ENCODE results near the gene GIPR. TPM values are rescaled to one million over a fixed set of nuclear protein-coding genes. Genes with fewer than 3 reads are reported as not detected.
"Not testable (repeated sequence)": the region's sequence is repeated elsewhere in the genome, so short reads cannot be mapped to it uniquely, and the experiment has no call there.

The GIPR gene
- total RNA-seq (2022) (6.9 TPM in 2 replicates), Bru-seq, nascent RNA (percentile 44 among the genes with signal in this experiment), BruChase-seq, experiment 1, labeled RNA remaining after a 6-hour chase (percentile 44 among the genes with signal in this experiment), BruChase-seq, experiment 2, labeled RNA remaining after a 2-hour chase (percentile 42 among the genes with signal in this experiment)
- long read RNA-seq, partial matches to known transcripts: 2 of 5 reads
- long read RNA-seq, other reads (novel, unspliced or antisense): 3 of 5 reads

DNA sequence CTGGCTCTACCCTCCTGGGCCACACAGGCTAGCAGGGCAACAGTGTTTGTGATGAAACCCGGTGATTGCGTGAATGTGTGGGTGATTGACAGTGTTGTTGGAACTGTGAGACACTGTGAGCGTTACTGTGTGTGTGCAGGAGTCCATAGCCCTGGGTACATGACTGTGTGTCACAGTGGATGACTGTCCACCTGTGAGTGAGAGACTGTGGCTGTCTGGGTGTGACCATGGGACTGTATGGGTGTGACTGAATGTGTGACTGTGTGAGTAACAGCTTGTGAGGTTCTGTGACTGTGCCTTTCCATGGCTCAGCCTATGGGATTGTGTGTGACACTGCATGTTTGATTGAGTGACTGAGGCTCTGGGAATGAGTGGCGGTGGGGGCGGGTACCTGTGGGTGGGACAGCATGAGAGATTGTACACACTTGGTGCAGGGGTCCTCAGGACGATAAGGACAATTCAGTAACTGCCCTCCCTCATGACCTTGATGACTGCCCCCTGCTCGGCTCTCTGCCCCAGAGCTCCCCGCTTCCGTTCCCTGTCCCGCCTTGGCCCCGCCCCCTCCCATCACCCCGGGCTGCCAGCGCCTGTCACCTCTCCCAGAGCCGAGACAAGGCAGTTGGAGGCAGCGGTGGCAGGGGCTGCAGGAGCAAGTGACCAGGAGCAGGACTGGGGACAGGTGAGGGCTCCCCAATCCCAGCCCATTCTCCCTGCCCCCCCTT is at the start of gene GIPR:
GIPR (plus strand) TSS at position 602 of the 722 bp plus-strand sequence. CDS start 1,300 bp downstream, outside the sequence.
- peaks cover 24% of the 10 kb centered on the region for H3K27me3 Mint-ChIP-seq (ENCODE audit: unreplicated experiment)
- H3K27ac Mint-ChIP-seq (ENCODE audit: unreplicated experiment): peak within 1 kb of the TSS; percentile 41
- no TSS peak for BruUV-seq (replicated peaks)
- no peaks in the 10 kb centered on the region for H3K9me3 Mint-ChIP-seq (ENCODE audit: low read depth, unreplicated experiment)
- intact Hi-C loops (cut with micrococcal nuclease; ENCODE audit: unreplicated experiment): no loop called here
- peaks cover 28% of the 10 kb centered on the region for H3K36me3 Mint-ChIP-seq (ENCODE audit: insufficient read depth, unreplicated experiment)
- H3K4me3 Mint-ChIP-seq (ENCODE audit: low read depth, unreplicated experiment): peak within 1 kb of the TSS; percentile 66
- peak; percentile 76 for DNase-seq
- CTCF ChIA-PET: interaction anchor here (0.6 to 2.6 kb wide), 10 partner anchors 10 to 200 kb away, joined by 3 to 9 read pairs (median 4); partner anchors contain the start of gene EML2
- TF ChIP-seq, protein P1, sequence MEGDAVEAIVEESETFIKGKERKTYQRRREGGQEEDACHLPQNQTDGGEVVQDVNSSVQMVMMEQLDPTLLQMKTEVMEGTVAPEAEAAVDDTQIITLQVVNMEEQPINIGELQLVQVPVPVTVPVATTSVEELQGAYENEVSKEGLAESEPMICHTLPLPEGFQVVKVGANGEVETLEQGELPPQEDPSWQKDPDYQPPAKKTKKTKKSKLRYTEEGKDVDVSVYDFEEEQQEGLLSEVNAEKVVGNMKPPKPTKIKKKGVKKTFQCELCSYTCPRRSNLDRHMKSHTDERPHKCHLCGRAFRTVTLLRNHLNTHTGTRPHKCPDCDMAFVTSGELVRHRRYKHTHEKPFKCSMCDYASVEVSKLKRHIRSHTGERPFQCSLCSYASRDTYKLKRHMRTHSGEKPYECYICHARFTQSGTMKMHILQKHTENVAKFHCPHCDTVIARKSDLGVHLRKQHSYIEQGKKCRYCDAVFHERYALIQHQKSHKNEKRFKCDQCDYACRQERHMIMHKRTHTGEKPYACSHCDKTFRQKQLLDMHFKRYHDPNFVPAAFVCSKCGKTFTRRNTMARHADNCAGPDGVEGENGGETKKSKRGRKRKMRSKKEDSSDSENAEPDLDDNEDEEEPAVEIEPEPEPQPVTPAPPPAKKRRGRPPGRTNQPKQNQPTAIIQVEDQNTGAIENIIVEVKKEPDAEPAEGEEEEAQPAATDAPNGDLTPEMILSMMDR (IDR thresholded peaks at IDR 0.05; ENCODE audit: unreplicated experiment): no peak
- H3K4me1 Mint-ChIP-seq (ENCODE audit: low read depth, unreplicated experiment): peaks cover 22% of the 10 kb centered on the region

- Mint-ChIP-seq H3K36me3 (ENCODE audit: insufficient read depth, unreplicated experiment) (peaks cover 59% of the 10 kb centered on the region), H3K27ac (ENCODE audit: unreplicated experiment) (no peak overlapping the region), H3K27me3 (ENCODE audit: unreplicated experiment) (no peaks in the 10 kb centered on the region), H3K9me3 (ENCODE audit: low read depth, unreplicated experiment) (peaks cover 2% of the 10 kb centered on the region), H3K4me1 (ENCODE audit: low read depth, unreplicated experiment) (no peaks in the 10 kb centered on the region), H3K4me3 (ENCODE audit: low read depth, unreplicated experiment) (no peak overlapping the region)
- no TSS peak for BruUV-seq (replicated peaks)
- no peak for DNase-seq
- TF ChIP-seq, protein P1 (IDR thresholded peaks at IDR 0.05; ENCODE audit: unreplicated experiment): no peak
- intact Hi-C loops (cut with micrococcal nuclease; ENCODE audit: unreplicated experiment): no loop called here
- CTCF ChIA-PET: no interaction called here
These were observed 46.6 kb upstream of the GIPR start for GRCh38 chr19:45621389-45621788.

DNA sequence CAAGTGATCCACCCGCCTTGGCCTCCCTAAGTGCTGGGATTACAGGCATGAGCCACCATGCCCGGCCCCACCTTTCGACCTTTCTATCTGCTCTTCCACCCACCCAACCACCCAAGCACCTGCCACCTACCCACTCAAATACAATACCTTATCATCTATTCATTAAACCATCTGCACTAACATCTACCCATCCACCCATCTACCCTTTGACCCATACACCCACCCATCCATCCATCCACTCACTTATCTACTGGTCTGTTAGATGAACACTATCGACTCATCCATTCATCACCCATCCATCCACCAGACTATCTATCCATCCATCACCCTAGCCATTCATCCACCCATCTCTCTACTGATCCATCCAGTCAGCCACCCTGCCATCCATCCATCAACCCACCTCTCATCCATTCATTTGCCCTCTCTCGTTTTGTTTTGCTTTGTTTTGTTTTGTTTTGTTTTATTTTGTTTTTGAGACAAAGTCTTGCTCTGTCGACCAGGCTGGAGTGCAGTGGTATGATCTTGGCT is 46.0 kb upstream of the GIPR start:
- TF ChIP-seq, protein P1 (IDR thresholded peaks at IDR 0.05; ENCODE audit: unreplicated experiment): no peak
- Mint-ChIP-seq H3K4me3 (ENCODE audit: low read depth, unreplicated experiment) (no peak overlapping the region), H3K27ac (ENCODE audit: unreplicated experiment) (no peak overlapping the region), H3K4me1 (ENCODE audit: low read depth, unreplicated experiment) (no peaks in the 10 kb centered on the region), H3K36me3 (ENCODE audit: insufficient read depth, unreplicated experiment) (peaks cover 57% of the 10 kb centered on the region), H3K27me3 (ENCODE audit: unreplicated experiment) (no peaks in the 10 kb centered on the region), H3K9me3 (ENCODE audit: low read depth, unreplicated experiment) (peaks cover 2% of the 10 kb centered on the region)
- DNase-seq: no peak
- intact Hi-C loops (cut with micrococcal nuclease; ENCODE audit: unreplicated experiment): no loop called here
- no TSS peak for BruUV-seq (replicated peaks)
- CTCF ChIA-PET: no interaction called here

- CTCF ChIA-PET: interaction anchor here (0.6 kb wide), 2 partner anchors 8 to 9 kb away, joined by 3 to 4 read pairs; no protein-coding TSS in a partner anchor
- Mint-ChIP-seq H3K4me1 (ENCODE audit: low read depth, unreplicated experiment) (no peaks in the 10 kb centered on the region), H3K4me3 (ENCODE audit: low read depth, unreplicated experiment) (no peak overlapping the region), H3K27me3 (ENCODE audit: unreplicated experiment) (no peaks in the 10 kb centered on the region), H3K36me3 (ENCODE audit: insufficient read depth, unreplicated experiment) (peaks cover 67% of the 10 kb centered on the region), H3K9me3 (ENCODE audit: low read depth, unreplicated experiment) (peaks cover 2% of the 10 kb centered on the region), H3K27ac (ENCODE audit: unreplicated experiment) (no peak overlapping the region)
- DNase-seq: no peak
- TF ChIP-seq, protein P1 (IDR thresholded peaks at IDR 0.05; ENCODE audit: unreplicated experiment): no peak
- no TSS peak for BruUV-seq (replicated peaks)
- intact Hi-C loops (cut with micrococcal nuclease; ENCODE audit: unreplicated experiment): no loop called here
These were observed 44.0 kb upstream of the GIPR start for GRCh38 chr19:45623984-45624383.

DNA sequence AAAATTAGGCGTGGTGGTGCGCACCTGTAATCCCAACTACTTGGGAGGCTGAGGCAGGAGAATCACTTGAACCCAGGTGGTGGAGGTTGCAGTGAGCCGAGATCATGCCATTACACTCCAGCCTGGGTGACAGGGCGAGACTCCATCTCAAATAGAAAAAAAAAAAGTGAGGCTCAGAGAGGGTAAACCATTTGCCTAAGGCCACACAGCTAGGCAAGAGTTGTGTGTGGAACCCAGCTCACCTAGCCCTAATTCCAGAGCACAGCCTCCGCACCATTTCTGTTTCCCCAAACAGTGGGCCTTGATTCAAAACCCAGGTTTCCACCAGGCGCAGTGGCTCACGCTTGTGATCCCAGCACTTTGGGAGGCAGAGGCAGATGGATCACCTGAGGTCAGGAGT is 39.8 kb upstream of the GIPR start:
- not testable (repeated sequence) for H3K27me3 Mint-ChIP-seq (ENCODE audit: unreplicated experiment); BruUV-seq (replicated peaks)

More for the DNA sequence above, 39.8 kb upstream of the GIPR start:
- H3K27ac Mint-ChIP-seq (ENCODE audit: unreplicated experiment); H3K9me3 Mint-ChIP-seq (ENCODE audit: low read depth, unreplicated experiment); intact Hi-C loops (cut with micrococcal nuclease; ENCODE audit: unreplicated experiment); CTCF ChIA-PET; H3K4me1 Mint-ChIP-seq (ENCODE audit: low read depth, unreplicated experiment); H3K4me3 Mint-ChIP-seq (ENCODE audit: low read depth, unreplicated experiment); DNase-seq: not testable (repeated sequence)
- peaks cover 61% of the 10 kb centered on the region for H3K36me3 Mint-ChIP-seq (ENCODE audit: insufficient read depth, unreplicated experiment)
